Caco-2 (cell line): Measurements from ENCODE around the gene APOBR. TPM values are rescaled to one million over a fixed set of nuclear protein-coding genes. Genes with fewer than 3 reads are reported as not detected.

ENCODE experiments used
- BruUV-seq: library from RNA; stranded (reverse); fragments of 400-500 nt; replicated peaks from 2 replicates; lab custom pipeline; 2021; lab: Mats Ljungman, UMichigan
- CTCF ChIA-PET: fragments of 300-600 bp; sonication (Branson Sonifier 250); formaldehyde crosslinking; loops from one replicate; lab custom pipeline; 2022; ENCODE audit warnings: antibody characterized with exemption; lab: Charles Lee
- POLR2A ChIA-PET: fragments of 300-600 bp; sonication (Branson Sonifier 250); formaldehyde crosslinking; loops from one replicate; lab custom pipeline; 2022; ENCODE audit warnings: antibody characterized with exemption; lab: Charles Lee
- DNase-seq, 2 experiments: peaks; one replicate each; pipeline versions ENCODE4 v3.0.0 to v3.0.0-alpha.2; 2020 to 2022
- H3K27me3 ChIP-seq: replicated peaks from 2 replicates; pipeline ENCODE4 v1.6.0; 2011; ENCODE audit warnings: low read length; ENCODE audit not compliant: control insufficient read depth, insufficient read depth
- H3K36me3 ChIP-seq: 2 replicates; pipeline ENCODE4 v1.5.1; 2011; ENCODE audit warnings: low read length; ENCODE audit not compliant: control insufficient read depth, insufficient read depth
- H3K4me1 ChIP-seq: fragments of 250-450 bp; sonication (Bioruptor Pico); 2 replicates; pipeline ENCODE4 v1.5.1; 2020; ENCODE audit warnings: mild to moderate bottlenecking
- H3K4me3 ChIP-seq: 2 replicates; pipeline ENCODE4 v1.5.1; 2011; ENCODE audit warnings: low read depth, mild to moderate bottlenecking, control low read depth, low read length
- H3K9me3 ChIP-seq: fragments of 250-450 bp; sonication (Bioruptor Pico); 2 replicates; pipeline ENCODE4 v1.5.1; 2020; ENCODE audit warnings: mild to moderate bottlenecking, moderate library complexity
- H3K27ac Mint-ChIP-seq: one replicate; pipeline ENCODE4 v1.8.0; 2022; ENCODE audit warnings: mixed read lengths; ENCODE audit not compliant: unreplicated experiment
- H3K27me3 Mint-ChIP-seq: one replicate; pipeline ENCODE4 v1.8.0; 2022; ENCODE audit warnings: mixed read lengths; ENCODE audit not compliant: insufficient read depth, unreplicated experiment
- H3K36me3 Mint-ChIP-seq: one replicate; pipeline ENCODE4 v1.8.0; 2022; ENCODE audit warnings: mild to moderate bottlenecking, mixed read lengths; ENCODE audit not compliant: insufficient read depth, unreplicated experiment
- H3K4me1 Mint-ChIP-seq: one replicate; pipeline ENCODE4 v1.8.0; 2022; ENCODE audit warnings: low read depth, mixed read lengths; ENCODE audit not compliant: unreplicated experiment
- H3K4me3 Mint-ChIP-seq: one replicate; pipeline ENCODE4 v1.8.0; 2022; ENCODE audit warnings: mild to moderate bottlenecking, moderate library complexity, mixed read lengths; ENCODE audit not compliant: unreplicated experiment
- H3K9me3 Mint-ChIP-seq: one replicate; pipeline ENCODE4 v1.8.0; 2022; ENCODE audit warnings: mixed read lengths; ENCODE audit not compliant: unreplicated experiment
- intact Hi-C: fragments of 100-400 bp; cut with micrococcal nuclease; formaldehyde crosslinking; loops from one replicate; pipeline ENCODE4 v1.10.0; 2022; ENCODE audit not compliant: unreplicated experiment
- total RNA-seq: library from RNA; stranded (reverse); gene quantifications from 2 replicates; pipeline ENCODE4 v1.2.3, GENCODE V29; 2022
- TF ChIP-seq, protein P1 (sequence below), 2 experiments: fragments of 200-600 bp in 1 of 2; IDR thresholded peaks; 1 replicate in 1 of 2; 2 replicates in 1 of 2; pipeline versions ENCODE4 v1.5.1 to v1.8.0; 2011 to 2022; ENCODE audit warnings: antibody characterized with exemption in 1 of 2, control low read depth in 1 of 2, inconsistent platforms in 1 of 2, low read depth in 1 of 2, low read length in 1 of 2, mild to moderate bottlenecking in 1 of 2, moderate library complexity in 1 of 2; ENCODE audit not compliant: insufficient read depth in 1 of 2, severe bottlenecking in 1 of 2, unreplicated experiment in 1 of 2

The APOBR gene
- total RNA-seq, 1 experiment from 2014 or later = 0.61 TPM

DNA sequence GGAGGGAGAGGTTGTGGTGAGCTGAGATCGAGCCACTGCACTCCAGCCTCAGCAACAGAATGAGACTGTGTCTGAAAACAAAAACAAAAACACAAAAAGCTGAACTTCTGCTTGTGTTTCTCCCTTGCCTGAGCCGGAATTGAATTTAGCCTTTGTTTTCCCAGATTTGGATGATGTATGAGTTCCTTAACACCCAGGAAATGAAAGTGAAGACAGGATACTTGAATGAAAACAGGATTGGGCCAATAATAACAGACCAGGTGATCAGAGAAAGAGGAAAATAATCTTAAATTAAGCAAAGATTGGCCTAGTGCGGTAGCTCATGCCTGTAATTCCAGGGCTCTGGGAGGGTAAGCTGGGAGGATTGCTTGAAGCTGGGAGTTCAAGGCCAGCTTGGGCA, 45.9 kb downstream of the APOBR start:
- CTCF ChIA-PET = interaction anchor here (1.0 kb wide), 2 partner anchors 14 kb away, joined by 4 to 5 read pairs; no protein-coding TSS in a partner anchor
- TF ChIP-seq, protein P1, sequence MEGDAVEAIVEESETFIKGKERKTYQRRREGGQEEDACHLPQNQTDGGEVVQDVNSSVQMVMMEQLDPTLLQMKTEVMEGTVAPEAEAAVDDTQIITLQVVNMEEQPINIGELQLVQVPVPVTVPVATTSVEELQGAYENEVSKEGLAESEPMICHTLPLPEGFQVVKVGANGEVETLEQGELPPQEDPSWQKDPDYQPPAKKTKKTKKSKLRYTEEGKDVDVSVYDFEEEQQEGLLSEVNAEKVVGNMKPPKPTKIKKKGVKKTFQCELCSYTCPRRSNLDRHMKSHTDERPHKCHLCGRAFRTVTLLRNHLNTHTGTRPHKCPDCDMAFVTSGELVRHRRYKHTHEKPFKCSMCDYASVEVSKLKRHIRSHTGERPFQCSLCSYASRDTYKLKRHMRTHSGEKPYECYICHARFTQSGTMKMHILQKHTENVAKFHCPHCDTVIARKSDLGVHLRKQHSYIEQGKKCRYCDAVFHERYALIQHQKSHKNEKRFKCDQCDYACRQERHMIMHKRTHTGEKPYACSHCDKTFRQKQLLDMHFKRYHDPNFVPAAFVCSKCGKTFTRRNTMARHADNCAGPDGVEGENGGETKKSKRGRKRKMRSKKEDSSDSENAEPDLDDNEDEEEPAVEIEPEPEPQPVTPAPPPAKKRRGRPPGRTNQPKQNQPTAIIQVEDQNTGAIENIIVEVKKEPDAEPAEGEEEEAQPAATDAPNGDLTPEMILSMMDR (IDR thresholded peaks at IDR 0.05; ENCODE audit: insufficient read depth in 1 of 2, low read depth in 1 of 2, low read length in 1 of 2, severe bottlenecking in 1 of 2, unreplicated experiment in 1 of 2) = no peak
- Histone ChIP-seq H3K27me3 (no peaks in the 10 kb centered on the region), H3K4me3 (no peak overlapping the region), H3K9me3 (no peaks in the 10 kb centered on the region), H3K4me1 (peaks cover 3% of the 10 kb centered on the region; the same call in 1 of the 2 replicates), H3K36me3 (no peaks in the 10 kb centered on the region)
- Mint-ChIP-seq H3K36me3 (peaks cover 6% of the 10 kb centered on the region), H3K9me3 (peaks cover 6% of the 10 kb centered on the region), H3K27ac (no peak overlapping the region), H3K4me1 (peaks cover 13% of the 10 kb centered on the region), H3K4me3 (no peak overlapping the region), H3K27me3 (no peaks in the 10 kb centered on the region)
- POLR2A ChIA-PET = interaction anchor here (1.1 kb wide), 1 partner anchor 14 kb away, joined by 5 read pairs; no protein-coding TSS in a partner anchor
- DNase-seq = no peak
- intact Hi-C loops = no loop called here
- BruUV-seq = no TSS peak

DNA sequence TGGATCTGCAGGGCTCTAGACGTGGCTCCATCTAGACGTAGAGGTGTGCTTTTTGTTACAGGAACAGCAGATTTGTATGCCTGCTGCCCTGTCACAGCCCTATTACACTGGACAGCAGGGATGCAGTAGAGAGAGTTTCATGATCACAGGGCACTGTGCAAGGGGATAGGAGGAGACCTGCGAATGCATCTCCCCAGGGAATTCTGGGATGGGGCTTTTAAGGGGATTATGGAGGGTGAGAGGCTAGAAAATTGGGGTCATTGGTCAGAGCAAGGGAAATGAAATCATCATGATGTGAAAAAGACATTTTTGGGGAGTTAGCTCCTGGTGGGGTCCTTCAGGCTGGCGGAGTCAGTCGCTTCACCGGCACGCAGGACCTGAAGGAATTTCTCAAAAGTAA, 48.2 kb downstream of the APOBR start:
- Mint-ChIP-seq H3K27me3 (no peaks in the 10 kb centered on the region), H3K36me3 (peaks cover 5% of the 10 kb centered on the region), H3K4me1 (peaks cover 7% of the 10 kb centered on the region), H3K4me3 (no peak overlapping the region), H3K9me3 (no peaks in the 10 kb centered on the region), H3K27ac (no peak overlapping the region)
- no TSS peak for BruUV-seq
- TF ChIP-seq, protein P1 (IDR thresholded peaks at IDR 0.05; ENCODE audit: insufficient read depth in 1 of 2, low read depth in 1 of 2, low read length in 1 of 2, severe bottlenecking in 1 of 2, unreplicated experiment in 1 of 2) = no peak
- Histone ChIP-seq H3K36me3 (no peaks in the 10 kb centered on the region), H3K27me3 (no peaks in the 10 kb centered on the region), H3K4me3 (no peak overlapping the region), H3K9me3 (no peaks in the 10 kb centered on the region), H3K4me1 (peaks cover 3% of the 10 kb centered on the region; the same call in 1 of the 2 replicates)
- CTCF ChIA-PET = interaction anchor here (0.6 kb wide), 1 partner anchor 1977 kb away, joined by 4 read pairs; no protein-coding TSS in a partner anchor
- intact Hi-C loops = no loop called here
- DNase-seq = no peak
- POLR2A ChIA-PET = no interaction called here

DNA sequence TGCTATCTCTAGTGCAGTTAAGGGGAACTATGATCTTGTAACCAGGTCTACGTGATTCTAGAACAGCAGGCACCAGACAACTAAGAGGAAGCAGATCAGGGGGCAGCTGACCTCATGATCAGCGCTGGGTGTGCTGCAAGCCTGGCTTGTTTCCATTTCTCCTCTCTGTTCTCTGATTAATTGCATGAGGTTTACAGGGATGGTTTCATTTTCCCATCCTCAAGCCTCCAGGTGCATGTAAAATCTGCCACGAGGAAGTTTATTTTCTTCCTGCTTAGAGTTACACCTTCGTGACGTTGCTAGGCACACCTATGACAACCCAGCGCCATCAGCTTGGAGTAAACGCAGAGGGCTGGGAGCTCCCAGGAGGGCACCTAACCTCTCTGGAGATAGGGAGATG, 48.6 kb downstream of the APOBR start:
- TF ChIP-seq, protein P1 (IDR thresholded peaks at IDR 0.05; ENCODE audit: insufficient read depth in 1 of 2, low read depth in 1 of 2, low read length in 1 of 2, severe bottlenecking in 1 of 2, unreplicated experiment in 1 of 2) = no peak
- no peaks in the 10 kb centered on the region for H3K27me3 Mint-ChIP-seq
- H3K4me3 ChIP-seq = no peak overlapping the region
- no peak overlapping the region for H3K4me3 Mint-ChIP-seq
- peaks cover 3% of the 10 kb centered on the region; the same call in 1 of the 2 replicates for H3K4me1 ChIP-seq
- ChIA-PET CTCF (interaction anchor here (0.6 kb wide), 1 partner anchor 1976 kb away, joined by 4 read pairs; no protein-coding TSS in a partner anchor), POLR2A (no interaction called here)
- H3K36me3 Mint-ChIP-seq = peaks cover under 1% of the 10 kb centered on the region
- intact Hi-C loops = no loop called here
- no peaks in the 10 kb centered on the region for H3K9me3 ChIP-seq
- BruUV-seq = no TSS peak
- no peak overlapping the region for H3K27ac Mint-ChIP-seq
- H3K27me3 ChIP-seq = no peaks in the 10 kb centered on the region
- no peak for DNase-seq
- H3K4me1 Mint-ChIP-seq = peaks cover 7% of the 10 kb centered on the region
- no peaks in the 10 kb centered on the region for H3K36me3 ChIP-seq
- H3K9me3 Mint-ChIP-seq = no peaks in the 10 kb centered on the region
